NOMO-1 treated with DMSO at 0.1 percent for 48 hours (cell line): ENCODE measurements around the gene FREM2.

Source experiments
- DNase-seq: peaks from one replicate; lab custom pipeline; 2025; ENCODE audit not compliant: unreplicated experiment; lab: John Stamatoyannopoulos, UW

The FREM2 gene, protein sequence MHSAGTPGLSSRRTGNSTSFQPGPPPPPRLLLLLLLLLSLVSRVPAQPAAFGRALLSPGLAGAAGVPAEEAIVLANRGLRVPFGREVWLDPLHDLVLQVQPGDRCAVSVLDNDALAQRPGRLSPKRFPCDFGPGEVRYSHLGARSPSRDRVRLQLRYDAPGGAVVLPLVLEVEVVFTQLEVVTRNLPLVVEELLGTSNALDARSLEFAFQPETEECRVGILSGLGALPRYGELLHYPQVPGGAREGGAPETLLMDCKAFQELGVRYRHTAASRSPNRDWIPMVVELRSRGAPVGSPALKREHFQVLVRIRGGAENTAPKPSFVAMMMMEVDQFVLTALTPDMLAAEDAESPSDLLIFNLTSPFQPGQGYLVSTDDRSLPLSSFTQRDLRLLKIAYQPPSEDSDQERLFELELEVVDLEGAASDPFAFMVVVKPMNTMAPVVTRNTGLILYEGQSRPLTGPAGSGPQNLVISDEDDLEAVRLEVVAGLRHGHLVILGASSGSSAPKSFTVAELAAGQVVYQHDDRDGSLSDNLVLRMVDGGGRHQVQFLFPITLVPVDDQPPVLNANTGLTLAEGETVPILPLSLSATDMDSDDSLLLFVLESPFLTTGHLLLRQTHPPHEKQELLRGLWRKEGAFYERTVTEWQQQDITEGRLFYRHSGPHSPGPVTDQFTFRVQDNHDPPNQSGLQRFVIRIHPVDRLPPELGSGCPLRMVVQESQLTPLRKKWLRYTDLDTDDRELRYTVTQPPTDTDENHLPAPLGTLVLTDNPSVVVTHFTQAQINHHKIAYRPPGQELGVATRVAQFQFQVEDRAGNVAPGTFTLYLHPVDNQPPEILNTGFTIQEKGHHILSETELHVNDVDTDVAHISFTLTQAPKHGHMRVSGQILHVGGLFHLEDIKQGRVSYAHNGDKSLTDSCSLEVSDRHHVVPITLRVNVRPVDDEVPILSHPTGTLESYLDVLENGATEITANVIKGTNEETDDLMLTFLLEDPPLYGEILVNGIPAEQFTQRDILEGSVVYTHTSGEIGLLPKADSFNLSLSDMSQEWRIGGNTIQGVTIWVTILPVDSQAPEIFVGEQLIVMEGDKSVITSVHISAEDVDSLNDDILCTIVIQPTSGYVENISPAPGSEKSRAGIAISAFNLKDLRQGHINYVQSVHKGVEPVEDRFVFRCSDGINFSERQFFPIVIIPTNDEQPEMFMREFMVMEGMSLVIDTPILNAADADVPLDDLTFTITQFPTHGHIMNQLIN (N-terminal part only)

GRCh38 chr13:38686577-38687245 is at the start of gene FREM2:
Gene FREM2 (plus strand): TSS chr13:38687077. CDS start chr13:38687345, 268 bp downstream.
- DNase-seq: no peak

GRCh38 chr13:38637576-38637975 is 49.3 kb upstream of the FREM2 start:
- DNase-seq: no peak

DNA sequence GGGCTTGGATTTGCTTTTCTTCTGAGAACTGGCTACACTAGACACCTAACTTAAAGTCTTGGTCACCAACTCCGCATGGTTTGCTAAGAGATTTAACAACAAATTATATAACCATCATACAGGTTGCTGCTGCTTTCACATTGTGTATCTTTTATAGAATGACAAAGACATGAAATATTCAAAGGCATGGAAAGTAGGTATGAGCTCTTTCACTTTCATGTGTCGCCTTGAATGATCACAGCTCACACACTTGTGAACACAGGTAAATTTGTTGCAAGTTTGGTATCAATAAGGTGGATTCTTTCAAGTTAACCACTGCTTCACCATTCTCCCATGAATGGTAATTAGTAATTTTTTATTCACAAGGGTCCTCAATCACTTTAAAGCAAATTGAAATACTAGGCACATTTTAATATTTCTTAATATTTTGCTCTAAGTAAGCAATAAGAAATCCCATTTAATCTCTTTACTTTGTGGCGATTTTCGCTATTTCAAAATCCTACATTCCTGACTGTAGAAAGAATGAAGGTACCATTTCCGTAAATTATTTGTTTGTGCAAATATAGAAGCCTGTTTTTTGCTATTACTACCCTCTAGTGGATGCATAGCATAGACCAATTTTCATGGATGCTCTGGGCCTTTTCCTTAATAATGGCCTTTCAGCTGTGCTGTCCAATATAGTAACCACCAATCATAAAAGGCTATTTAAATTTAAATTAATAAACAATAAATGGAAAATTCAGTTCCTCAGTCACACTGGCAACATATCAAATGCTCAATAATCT is 45.5 kb upstream of the FREM2 start:
- DNase-seq: no peak

- DNase-seq: no peak
Observed at GRCh38 chr13:38647312-38647711, 39.6 kb upstream of the FREM2 start.

DNA sequence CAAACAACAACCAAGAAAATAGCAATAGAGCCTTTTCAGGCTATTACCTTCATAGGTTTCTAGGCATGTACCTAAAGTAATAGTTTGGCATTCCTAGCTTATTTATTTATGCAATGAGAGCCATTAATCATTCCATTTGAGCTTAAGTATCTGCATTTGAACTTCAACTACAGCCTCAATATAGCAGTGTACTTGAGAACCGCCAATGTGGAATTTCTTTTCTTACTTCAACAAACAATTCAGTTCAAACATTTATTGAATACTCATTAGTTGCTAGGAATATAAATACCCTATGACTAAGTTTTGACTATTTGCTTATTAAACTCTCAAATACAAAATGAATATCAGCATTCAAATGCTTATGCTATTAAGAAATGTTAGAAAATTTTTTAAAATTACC is 38.0 kb upstream of the FREM2 start:
- no peak for DNase-seq

DNA sequence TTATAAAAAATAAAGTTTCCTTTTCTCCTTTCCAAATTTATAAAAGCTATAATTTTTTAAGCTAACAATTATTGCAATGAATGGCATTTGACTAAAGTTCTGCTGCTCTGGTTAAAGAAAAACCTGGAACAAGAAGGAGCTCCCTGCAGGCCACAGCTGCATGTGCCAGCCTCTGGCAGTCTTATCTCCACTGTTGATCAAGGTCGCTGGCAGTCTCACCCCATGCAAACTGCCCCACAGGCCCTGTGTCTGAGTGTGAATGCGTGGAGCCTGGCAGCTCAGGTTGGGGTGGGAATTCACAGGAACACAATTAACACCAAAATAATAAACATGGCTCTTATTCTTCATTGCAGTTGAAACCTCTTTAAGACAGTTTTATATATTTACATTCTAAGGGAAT is 30.2 kb upstream of the FREM2 start:
- no peak for DNase-seq

DNA sequence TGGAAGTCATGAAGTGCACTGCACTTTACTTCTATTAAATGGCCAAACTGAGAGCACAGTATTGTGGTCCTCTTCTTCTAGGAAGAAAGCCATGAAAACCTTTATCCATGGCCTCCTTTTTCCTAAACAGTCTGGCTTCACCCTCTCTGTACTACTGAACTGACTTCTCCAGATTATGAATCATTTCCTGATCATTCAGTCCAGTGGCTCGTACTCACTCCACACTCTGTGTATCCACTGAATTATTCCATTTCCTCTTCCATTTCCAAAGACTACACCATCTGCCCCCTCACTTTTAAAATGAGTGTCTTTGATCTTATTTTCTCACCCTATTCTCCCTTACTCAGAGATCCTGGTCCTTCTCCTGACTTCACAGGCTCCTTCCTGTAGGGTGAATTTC is 29.7 kb upstream of the FREM2 start:
- DNase-seq: no peak

- DNase-seq: no peak
Observed at GRCh38 chr13:38658906-38659305, 28.0 kb upstream of the FREM2 start.

DNA sequence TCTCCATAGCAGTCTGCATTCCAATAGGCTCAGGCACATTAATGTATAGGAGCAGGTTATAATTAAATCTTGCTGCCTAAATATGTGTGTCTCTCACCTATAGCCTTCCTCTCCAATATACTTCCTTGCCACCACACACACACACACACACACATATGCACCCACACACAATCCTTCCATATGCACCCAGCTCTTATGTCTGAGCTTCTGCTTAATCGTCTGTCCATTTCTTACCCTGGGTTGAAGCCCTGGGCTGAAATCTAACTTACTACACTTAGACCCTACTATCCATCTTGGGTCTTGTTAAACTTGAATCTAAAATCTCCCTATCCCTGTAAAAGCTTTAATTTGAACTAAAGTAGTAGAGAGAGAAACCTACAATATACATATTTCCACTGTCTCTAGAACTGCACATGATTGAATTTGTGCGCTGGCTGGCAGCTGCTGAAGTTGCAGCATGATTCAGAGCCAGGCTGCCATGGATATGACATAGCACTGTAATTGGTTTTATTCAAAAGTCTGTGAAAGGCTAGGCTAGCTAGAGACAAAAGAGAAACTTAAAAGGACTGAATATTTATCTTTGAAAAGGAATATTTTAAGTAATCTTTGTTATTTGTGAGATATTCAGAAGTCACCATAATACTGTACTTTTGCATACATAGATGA is 25.7 kb upstream of the FREM2 start:
- no peak for DNase-seq

DNA sequence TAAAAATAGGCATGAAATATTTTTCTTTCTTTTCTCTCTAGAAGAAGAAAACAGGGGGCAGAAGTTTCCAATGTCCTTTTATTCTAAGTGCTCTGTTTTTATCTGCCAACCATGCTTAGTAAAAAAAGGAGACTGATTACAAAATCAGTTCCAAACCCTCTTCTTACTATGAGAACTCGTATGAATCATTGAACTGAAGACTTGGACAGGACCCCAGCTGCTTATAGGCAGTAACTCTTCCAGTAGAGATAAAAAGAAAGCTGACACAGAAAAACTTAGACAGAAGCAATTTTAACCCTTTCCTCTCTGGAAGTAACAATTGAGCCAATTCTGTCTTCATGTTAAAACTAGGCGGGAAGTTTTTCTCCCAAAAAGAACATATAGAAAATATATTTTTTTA is 24.5 kb upstream of the FREM2 start:
- DNase-seq: no peak

DNA sequence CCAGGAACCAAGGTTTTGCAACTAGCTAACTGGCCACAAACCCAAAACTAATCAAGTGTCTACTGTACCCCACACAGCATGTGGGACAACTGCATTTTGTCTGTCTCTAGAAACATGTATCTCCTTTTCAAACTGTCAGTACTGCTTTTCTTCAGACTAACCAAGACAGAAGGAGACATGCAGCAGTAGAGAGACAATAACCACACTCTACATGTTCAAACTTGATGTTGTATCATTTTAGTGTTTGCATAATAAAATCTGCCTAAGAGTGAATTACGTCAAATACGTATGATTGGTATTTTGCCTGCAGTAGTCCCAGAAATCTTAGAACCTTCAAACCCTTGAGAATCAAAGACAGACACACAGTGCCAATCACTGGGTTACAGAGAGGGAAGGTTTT is 22.0 kb upstream of the FREM2 start:
- DNase-seq: no peak

- no peak for DNase-seq
Observed at GRCh38 chr13:38667526-38668109, 19.3 kb upstream of the FREM2 start.

DNA sequence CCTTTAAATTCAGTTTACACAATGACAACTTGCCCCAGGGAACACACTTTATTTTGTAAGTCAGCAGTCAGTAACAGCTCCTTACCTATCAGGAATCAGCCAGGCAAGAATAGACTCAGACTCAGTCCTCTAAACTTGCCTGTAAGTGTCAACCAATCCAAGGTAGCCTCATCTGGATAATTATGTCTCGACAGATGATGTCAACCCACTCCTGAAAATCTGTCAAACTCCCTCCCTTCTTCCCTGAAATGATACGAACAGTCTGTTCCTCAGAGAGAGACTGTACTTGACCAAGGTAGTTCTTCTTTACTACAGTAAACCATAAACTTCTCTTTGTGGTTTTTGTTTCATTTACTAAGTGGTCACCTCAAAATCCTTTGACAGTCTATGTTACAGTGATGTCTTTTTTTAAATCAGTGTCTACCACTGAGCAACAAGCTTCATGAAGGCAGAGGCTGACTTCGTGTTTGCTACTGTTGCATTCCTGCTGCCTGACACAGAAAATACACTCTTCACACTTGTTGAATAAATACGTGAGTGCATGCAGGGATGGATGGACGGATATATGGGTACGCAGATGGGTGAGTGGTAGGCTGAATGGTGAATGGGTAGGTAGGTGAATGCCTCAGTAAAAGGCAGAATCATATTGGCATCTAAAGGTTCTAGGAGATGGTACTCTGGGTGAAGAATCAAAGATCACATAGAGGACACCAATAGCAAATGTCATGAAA is 17.5 kb upstream of the FREM2 start:
- DNase-seq: no peak

DNA sequence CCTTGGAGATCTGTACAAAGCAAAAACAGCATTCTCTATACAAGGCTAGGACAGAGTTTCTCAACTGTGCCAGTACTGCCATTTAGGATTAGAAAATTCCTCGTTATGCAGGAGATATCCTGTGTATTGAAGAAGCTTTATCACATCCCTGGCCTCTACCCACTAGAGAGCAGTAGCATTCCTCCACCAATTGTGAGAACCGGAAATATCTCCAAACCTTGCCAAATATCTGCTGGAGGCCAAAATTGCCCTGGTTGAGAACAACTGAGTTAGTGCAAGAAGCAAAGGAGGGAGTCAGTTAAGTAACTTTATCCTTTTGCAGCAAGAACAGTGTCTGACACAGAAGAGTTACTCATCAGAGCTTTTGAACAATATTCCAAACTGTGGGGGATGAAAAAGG is 16.2 kb upstream of the FREM2 start:
- no peak for DNase-seq

GRCh38 chr13:38671980-38672379 is 14.9 kb upstream of the FREM2 start:
- no peak for DNase-seq

DNA sequence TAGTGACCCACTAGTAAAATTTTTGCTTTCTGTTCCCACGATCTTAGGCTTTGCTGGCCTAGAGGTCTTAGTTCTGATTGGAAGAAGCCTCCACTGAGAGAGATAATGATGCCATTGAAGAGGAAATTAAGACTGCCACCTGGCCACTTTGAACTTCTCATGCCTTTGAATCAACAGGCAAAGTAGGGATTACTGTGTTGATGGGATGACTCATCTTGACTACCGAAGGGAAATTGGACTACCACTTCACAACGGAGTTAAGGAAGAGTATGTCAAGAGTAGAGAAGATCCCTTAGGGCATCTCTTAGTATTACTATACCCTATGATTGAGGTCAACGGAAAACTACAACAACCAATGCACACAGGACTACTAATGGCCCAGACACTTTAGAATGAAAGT is 12.7 kb upstream of the FREM2 start:
- no peak for DNase-seq

DNA sequence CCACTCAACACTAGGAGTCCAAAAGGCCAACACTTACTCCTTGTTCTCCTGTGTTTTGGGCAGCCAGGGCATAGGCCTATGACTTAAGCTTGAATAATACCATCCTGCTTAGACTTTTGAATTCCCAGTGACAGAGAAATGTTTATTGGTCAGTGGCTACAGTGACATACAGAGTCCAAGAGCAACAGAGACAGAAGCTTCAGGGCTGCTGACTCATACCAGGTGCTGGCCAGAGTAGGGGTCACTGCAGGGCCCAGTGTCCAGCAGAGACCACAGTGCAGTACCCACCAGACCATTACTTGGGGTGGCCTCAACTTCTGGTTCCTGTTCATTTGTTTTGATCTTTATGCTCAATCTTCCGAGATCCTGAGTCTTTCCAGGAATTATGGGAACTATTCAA is 6.0 kb upstream of the FREM2 start:
- DNase-seq: no peak

- DNase-seq: no peak
Observed at GRCh38 chr13:38684714-38685113, 2.2 kb upstream of the FREM2 start.

GRCh38 chr13:38685431-38685830 is 1.4 kb upstream of the FREM2 start:
- no peak for DNase-seq
